ENCODE measurements around the gene TECTB. TPM values are rescaled to one million over a fixed set of nuclear protein-coding genes. Genes with fewer than 3 reads are reported as not detected.

The TECTB gene
- total RNA-seq, 1 experiment from 2014 or later: not detected

DNA sequence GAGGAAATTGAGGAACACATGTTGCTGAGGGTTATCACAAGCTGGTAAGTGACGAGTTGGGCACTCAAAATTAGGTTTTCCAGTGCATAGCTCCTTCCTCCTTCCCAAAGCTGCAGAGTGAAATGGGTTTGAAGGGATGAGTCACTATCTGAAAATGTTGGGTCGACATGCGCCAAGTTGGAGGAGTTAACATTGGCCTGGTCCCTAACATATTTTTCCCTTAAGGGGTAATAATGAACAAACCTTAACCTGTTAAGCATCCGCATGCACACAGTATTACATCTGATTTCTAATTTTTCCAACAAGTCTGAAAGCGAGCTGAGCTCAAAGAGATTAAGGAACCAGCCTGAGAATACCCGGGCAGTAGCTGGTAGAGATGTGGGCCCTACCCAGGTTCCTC, 20.7 kb upstream of the TECTB start:
- BruUV-seq (replicated peaks): no TSS peak
- H3K4me3 ChIP-seq (ENCODE audit: low read length): no peak overlapping the region
- H3K79me2 ChIP-seq (ENCODE audit: low read length): no peaks in the 10 kb centered on the region
- ChIA-PET CTCF (no interaction called here), POLR2A (ENCODE audit: unreplicated experiment) (no interaction called here)
- no peaks in the 10 kb centered on the region for H3F3A ChIP-seq (ENCODE audit: low read length, unreplicated experiment)
- no peaks in the 10 kb centered on the region for H3K27me3 ChIP-seq (ENCODE audit: low read length)
- no peak for ATAC-seq
- H3K4me2 ChIP-seq (ENCODE audit: low read length): no peak overlapping the region
- DNase-seq: no peak
- H3K9me3 ChIP-seq (ENCODE audit: low read length): no peaks in the 10 kb centered on the region
- H3K36me3 ChIP-seq (ENCODE audit: low read depth, low read length): no peaks in the 10 kb centered on the region
- H3K9me2 ChIP-seq (replicated peaks; ENCODE audit: low read length): no peaks in the 10 kb centered on the region
- H3K27ac ChIP-seq (ENCODE audit: low read length): no peak overlapping the region
- no peak for TF ChIP-seq EZH2 (IDR thresholded peaks at IDR 0.05; ENCODE audit: low read length, unreplicated experiment)
- no peak for TF ChIP-seq EZH2phosphoT487 (IDR thresholded peaks at IDR 0.05; ENCODE audit: borderline replicate concordance, low read length)
- TF ChIP-seq, protein P1, sequence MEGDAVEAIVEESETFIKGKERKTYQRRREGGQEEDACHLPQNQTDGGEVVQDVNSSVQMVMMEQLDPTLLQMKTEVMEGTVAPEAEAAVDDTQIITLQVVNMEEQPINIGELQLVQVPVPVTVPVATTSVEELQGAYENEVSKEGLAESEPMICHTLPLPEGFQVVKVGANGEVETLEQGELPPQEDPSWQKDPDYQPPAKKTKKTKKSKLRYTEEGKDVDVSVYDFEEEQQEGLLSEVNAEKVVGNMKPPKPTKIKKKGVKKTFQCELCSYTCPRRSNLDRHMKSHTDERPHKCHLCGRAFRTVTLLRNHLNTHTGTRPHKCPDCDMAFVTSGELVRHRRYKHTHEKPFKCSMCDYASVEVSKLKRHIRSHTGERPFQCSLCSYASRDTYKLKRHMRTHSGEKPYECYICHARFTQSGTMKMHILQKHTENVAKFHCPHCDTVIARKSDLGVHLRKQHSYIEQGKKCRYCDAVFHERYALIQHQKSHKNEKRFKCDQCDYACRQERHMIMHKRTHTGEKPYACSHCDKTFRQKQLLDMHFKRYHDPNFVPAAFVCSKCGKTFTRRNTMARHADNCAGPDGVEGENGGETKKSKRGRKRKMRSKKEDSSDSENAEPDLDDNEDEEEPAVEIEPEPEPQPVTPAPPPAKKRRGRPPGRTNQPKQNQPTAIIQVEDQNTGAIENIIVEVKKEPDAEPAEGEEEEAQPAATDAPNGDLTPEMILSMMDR (conservative IDR thresholded peaks at IDR 0.05; ENCODE audit: low read depth, low read length): no peak
- H2AFZ ChIP-seq (ENCODE audit: low read length): no peak overlapping the region
- no peak overlapping the region for H3K9ac ChIP-seq (ENCODE audit: low read length)
- H3K4me1 ChIP-seq (ENCODE audit: insufficient read depth, low read length): no peaks in the 10 kb centered on the region
- no peaks in the 10 kb centered on the region for H4K20me1 ChIP-seq (ENCODE audit: low read length)
- intact Hi-C loops (cut with micrococcal nuclease): no loop called here

DNA sequence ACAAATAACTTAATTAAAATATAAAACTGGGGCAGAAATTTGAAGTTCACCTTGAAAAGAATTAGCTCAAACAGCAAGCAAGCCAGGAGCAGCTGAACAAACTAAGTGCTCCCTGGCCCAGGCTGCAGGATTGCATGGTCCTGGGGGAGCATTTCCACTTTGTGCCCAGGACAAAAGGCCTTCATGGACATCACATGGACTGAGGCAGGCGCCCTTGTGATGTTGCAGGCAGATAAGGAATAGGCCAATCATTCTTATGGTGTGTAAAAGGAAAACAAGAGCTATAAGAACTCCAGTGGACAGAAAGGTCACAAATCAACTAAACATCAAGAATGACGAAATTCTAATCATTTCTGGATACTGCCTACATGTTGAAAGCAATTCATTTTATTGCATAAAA, 17.5 kb upstream of the TECTB start:
- Histone ChIP-seq H3K4me1 (ENCODE audit: insufficient read depth, low read length) (no peaks in the 10 kb centered on the region), H3K9ac (ENCODE audit: low read length) (no peak overlapping the region), H2AFZ (ENCODE audit: low read length) (no peak overlapping the region), H3K9me3 (ENCODE audit: low read length) (no peaks in the 10 kb centered on the region), H4K20me1 (ENCODE audit: low read length) (no peaks in the 10 kb centered on the region), H3K27ac (ENCODE audit: low read length) (no peak overlapping the region), H3K4me2 (ENCODE audit: low read length) (no peak overlapping the region), H3K4me3 (ENCODE audit: low read length) (no peak overlapping the region), H3K79me2 (ENCODE audit: low read length) (no peaks in the 10 kb centered on the region), H3K27me3 (ENCODE audit: low read length) (no peaks in the 10 kb centered on the region), H3K36me3 (ENCODE audit: low read depth, low read length) (no peaks in the 10 kb centered on the region), H3F3A (ENCODE audit: low read length, unreplicated experiment) (no peaks in the 10 kb centered on the region), H3K9me2 (replicated peaks; ENCODE audit: low read length) (no peaks in the 10 kb centered on the region)
- TF ChIP-seq EZH2 (IDR thresholded peaks at IDR 0.05; ENCODE audit: low read length, unreplicated experiment) (no peak), EZH2phosphoT487 (IDR thresholded peaks at IDR 0.05; ENCODE audit: borderline replicate concordance, low read length) (no peak)
- TF ChIP-seq, protein P1 (conservative IDR thresholded peaks at IDR 0.05; ENCODE audit: low read depth, low read length): no peak
- POLR2A ChIA-PET (ENCODE audit: unreplicated experiment): no interaction called here
- ATAC-seq (no peak), DNase-seq (no peak)
- intact Hi-C loops (cut with micrococcal nuclease): no loop called here
- CTCF ChIA-PET: no interaction called here
- no TSS peak for BruUV-seq (replicated peaks)

DNA sequence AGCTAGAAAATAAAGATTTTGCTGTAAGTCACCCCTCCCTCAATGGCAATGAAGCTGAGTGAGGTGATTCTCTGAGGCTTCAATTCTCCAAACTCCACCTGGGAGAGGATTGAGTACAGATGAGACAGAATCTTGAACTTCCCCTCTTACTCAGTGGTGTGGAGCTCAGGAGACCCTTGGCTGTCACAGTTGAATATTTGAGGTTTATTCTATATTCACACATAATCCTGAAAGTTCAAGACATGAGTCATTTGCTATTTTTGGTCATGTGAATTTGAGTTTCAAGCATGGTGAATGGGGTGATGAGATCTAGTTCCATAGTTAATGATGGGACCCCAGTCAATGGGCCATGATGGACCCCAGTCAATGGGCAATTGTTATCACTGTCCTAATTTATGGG, 13.9 kb upstream of the TECTB start:
- Histone ChIP-seq H3F3A (ENCODE audit: low read length, unreplicated experiment) (no peaks in the 10 kb centered on the region), H3K9ac (ENCODE audit: low read length) (no peak overlapping the region), H3K79me2 (ENCODE audit: low read length) (no peaks in the 10 kb centered on the region), H3K9me2 (replicated peaks; ENCODE audit: low read length) (no peaks in the 10 kb centered on the region), H3K36me3 (ENCODE audit: low read depth, low read length) (no peaks in the 10 kb centered on the region), H3K27me3 (ENCODE audit: low read length) (no peaks in the 10 kb centered on the region), H3K4me3 (ENCODE audit: low read length) (no peak overlapping the region), H3K4me1 (ENCODE audit: insufficient read depth, low read length) (no peaks in the 10 kb centered on the region), H2AFZ (ENCODE audit: low read length) (no peak overlapping the region), H3K4me2 (ENCODE audit: low read length) (no peak overlapping the region), H3K9me3 (ENCODE audit: low read length) (no peaks in the 10 kb centered on the region), H4K20me1 (ENCODE audit: low read length) (no peaks in the 10 kb centered on the region), H3K27ac (ENCODE audit: low read length) (no peak overlapping the region)
- TF ChIP-seq, protein P1 (conservative IDR thresholded peaks at IDR 0.05; ENCODE audit: low read depth, low read length): no peak
- TF ChIP-seq EZH2 (IDR thresholded peaks at IDR 0.05; ENCODE audit: low read length, unreplicated experiment) (no peak), EZH2phosphoT487 (IDR thresholded peaks at IDR 0.05; ENCODE audit: borderline replicate concordance, low read length) (no peak)
- ChIA-PET CTCF (no interaction called here), POLR2A (ENCODE audit: unreplicated experiment) (no interaction called here)
- no TSS peak for BruUV-seq (replicated peaks)
- no peak for ATAC-seq
- DNase-seq: no peak
- intact Hi-C loops (cut with micrococcal nuclease): no loop called here

Measured in PC-3 (cell line).